Karpas-422 (cell line): ENCODE data around the gene CACFD1. TPM values are rescaled to one million over a fixed set of nuclear protein-coding genes. Genes with fewer than 3 reads are reported as not detected.

Experiments used
- DNase-seq: peaks from one replicate; pipeline ENCODE4 v3.0.0-alpha.2; 2015
- H2AFZ ChIP-seq: fragments of 200-600 bp; sonication (generic); 2 replicates; pipeline ENCODE4 v1.6.1; 2014; ENCODE audit warnings: antibody characterized with exemption, low read length, mixed read lengths
- H3K27ac ChIP-seq: fragments of 200-600 bp; sonication (generic); 2 replicates; pipeline ENCODE4 v1.5.1; 2014; ENCODE audit warnings: mild to moderate bottlenecking, low read length, moderate library complexity
- H3K27me3 ChIP-seq: fragments of 200-600 bp; sonication (generic); 2 replicates; pipeline ENCODE4 v1.6.1; 2014; ENCODE audit warnings: low read length, mixed read lengths
- H3K36me3 ChIP-seq: fragments of 200-600 bp; sonication (generic); 2 replicates; pipeline ENCODE4 v1.6.1; 2014; ENCODE audit warnings: low read length, mixed read lengths; ENCODE audit not compliant: insufficient read depth
- H3K4me1 ChIP-seq: fragments of 200-600 bp; sonication (generic); 2 replicates; pipeline ENCODE4 v1.6.1; 2014; ENCODE audit warnings: mild to moderate bottlenecking, low read length, mixed read lengths
- H3K4me2 ChIP-seq: fragments of 200-600 bp; sonication (generic); 2 replicates; pipeline ENCODE4 v1.6.1; 2014; ENCODE audit warnings: low read length, low read depth, mild to moderate bottlenecking; ENCODE audit not compliant: poor library complexity, severe bottlenecking
- H3K4me3 ChIP-seq: fragments of 200-600 bp; sonication (generic); 2 replicates; pipeline ENCODE4 v1.5.1; 2014; ENCODE audit warnings: mild to moderate bottlenecking, antibody characterized with exemption, low read length, mixed read lengths
- H3K79me2 ChIP-seq: fragments of 200-600 bp; sonication (generic); 2 replicates; pipeline ENCODE4 v1.6.1; 2014; ENCODE audit warnings: mild to moderate bottlenecking, low read length, mixed read lengths
- H3K9ac ChIP-seq: fragments of 200-600 bp; sonication (generic); 2 replicates; pipeline ENCODE4 v1.6.0; 2014; ENCODE audit warnings: low read length
- H3K9me2 ChIP-seq: fragments of 200-600 bp; sonication (generic), shearing (Covaris generic); replicated peaks from 2 replicates; pipeline ENCODE4 v1.6.0; 2014; ENCODE audit warnings: mild to moderate bottlenecking, low read length, moderate library complexity; ENCODE audit not compliant: insufficient read depth
- H3K9me3 ChIP-seq: fragments of 300-700, 200-600 bp; sonication (generic); 2 replicates; pipeline ENCODE4 v1.6.1; 2014; ENCODE audit warnings: low read length, mixed read lengths
- H4K20me1 ChIP-seq: fragments of 200-600 bp; sonication (generic); 2 replicates; pipeline ENCODE4 v1.6.1; 2014; ENCODE audit warnings: mild to moderate bottlenecking, antibody characterized with exemption, low read length, low read depth; ENCODE audit not compliant: insufficient read depth
- total RNA-seq: library from RNA; depleted of rRNA; stranded (reverse); fragments of >200 nt; shearing (Covaris generic); gene quantifications from 2 replicates; pipeline ENCODE4 v1.2.3, GENCODE V29; 2014; ENCODE audit warnings: low replicate concordance

The CACFD1 gene
- total RNA-seq, 1 experiment from 2014 or later: 4.5 TPM

DNA sequence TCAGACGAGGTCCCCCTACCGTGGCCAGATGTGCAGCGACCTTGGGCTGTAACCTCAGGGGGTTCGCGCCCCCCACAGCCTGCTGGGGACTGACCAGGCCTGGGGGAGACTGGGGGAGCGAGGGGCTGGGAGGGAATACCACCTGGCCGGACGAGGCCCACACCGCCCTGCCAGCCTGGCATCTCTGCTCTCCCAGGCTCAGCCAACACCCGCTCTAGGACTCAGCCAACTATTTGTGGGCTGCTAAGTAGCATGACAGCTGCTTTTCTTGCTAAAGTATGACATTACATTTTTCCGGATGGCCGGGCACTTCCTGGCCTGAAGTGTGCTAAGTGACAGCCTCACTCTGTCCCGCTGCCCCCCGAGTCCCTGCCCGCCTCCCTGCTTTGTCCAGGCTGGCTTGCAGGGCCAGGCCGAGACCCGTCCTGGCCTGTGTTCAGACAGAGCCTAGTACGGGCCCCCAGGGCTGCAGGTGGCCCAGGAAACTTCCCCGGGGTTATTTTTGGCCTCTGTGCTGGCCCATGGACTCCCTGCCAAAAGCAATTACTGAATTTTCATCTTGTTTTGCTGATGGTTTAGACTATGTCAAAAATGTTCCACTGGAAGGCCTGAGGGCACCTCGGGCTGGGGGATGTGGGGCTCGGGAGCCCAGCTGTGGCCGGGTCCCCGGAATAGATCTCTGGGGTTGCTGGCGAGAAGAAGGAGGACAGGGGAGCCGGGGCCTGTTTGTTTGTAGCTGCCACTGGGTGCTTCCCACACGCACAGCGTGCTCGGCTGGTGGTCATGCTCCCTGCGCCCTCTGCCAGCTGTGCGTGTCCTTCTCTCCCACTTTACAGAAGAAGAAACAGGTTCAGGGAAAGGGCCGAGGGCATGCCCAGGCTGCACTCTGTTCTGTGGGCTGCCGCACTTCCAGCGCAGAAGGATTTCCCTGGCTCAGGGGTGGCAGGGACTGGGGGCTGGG lies 32.6 kb downstream of the CACFD1 start:
- no peak for DNase-seq
- no peaks in the 10 kb centered on the region for H3K9me2 ChIP-seq
- no peaks in the 10 kb centered on the region for H4K20me1 ChIP-seq
- no peaks in the 10 kb centered on the region for H3K79me2 ChIP-seq
- H3K4me3 ChIP-seq: no peak overlapping the region
- H3K36me3 ChIP-seq: no peaks in the 10 kb centered on the region
- no peak overlapping the region for H3K27ac ChIP-seq
- no peak overlapping the region for H3K4me2 ChIP-seq
- no peaks in the 10 kb centered on the region for H3K9me3 ChIP-seq
- no peaks in the 10 kb centered on the region for H3K27me3 ChIP-seq
- no peak overlapping the region for H2AFZ ChIP-seq
- H3K9ac ChIP-seq: no peak overlapping the region
- H3K4me1 ChIP-seq: no peaks in the 10 kb centered on the region

DNA sequence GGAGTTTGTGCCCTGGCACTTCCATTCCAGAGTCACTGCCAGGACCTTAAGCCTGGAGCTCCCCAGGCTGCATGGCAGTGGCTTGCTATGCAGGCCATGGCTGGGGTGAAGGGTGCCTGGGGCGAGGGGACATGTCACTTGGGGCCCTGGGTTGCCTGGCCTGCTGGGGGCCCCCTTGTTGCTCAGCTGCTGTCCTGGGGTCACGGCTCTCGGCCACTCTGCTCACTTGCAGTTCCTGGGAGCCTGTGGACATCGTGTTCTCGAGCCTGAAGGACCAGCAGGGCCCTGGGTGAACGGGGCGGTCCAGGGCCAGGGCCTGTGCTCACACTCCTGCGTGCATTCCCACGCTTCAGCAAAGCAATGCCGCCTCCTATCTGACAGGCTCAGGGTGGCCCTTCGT lies 33.6 kb downstream of the CACFD1 start:
- no peaks in the 10 kb centered on the region for H3K9me2 ChIP-seq
- no peaks in the 10 kb centered on the region for H3K79me2 ChIP-seq
- H3K27me3 ChIP-seq: no peaks in the 10 kb centered on the region
- no peak overlapping the region for H2AFZ ChIP-seq
- no peaks in the 10 kb centered on the region for H3K36me3 ChIP-seq
- no peaks in the 10 kb centered on the region for H3K4me1 ChIP-seq
- H3K4me3 ChIP-seq: no peak overlapping the region
- DNase-seq: no peak
- no peak overlapping the region for H3K4me2 ChIP-seq
- no peaks in the 10 kb centered on the region for H3K9me3 ChIP-seq
- no peak overlapping the region for H3K9ac ChIP-seq
- no peak overlapping the region for H3K27ac ChIP-seq
- H4K20me1 ChIP-seq: no peaks in the 10 kb centered on the region

DNA sequence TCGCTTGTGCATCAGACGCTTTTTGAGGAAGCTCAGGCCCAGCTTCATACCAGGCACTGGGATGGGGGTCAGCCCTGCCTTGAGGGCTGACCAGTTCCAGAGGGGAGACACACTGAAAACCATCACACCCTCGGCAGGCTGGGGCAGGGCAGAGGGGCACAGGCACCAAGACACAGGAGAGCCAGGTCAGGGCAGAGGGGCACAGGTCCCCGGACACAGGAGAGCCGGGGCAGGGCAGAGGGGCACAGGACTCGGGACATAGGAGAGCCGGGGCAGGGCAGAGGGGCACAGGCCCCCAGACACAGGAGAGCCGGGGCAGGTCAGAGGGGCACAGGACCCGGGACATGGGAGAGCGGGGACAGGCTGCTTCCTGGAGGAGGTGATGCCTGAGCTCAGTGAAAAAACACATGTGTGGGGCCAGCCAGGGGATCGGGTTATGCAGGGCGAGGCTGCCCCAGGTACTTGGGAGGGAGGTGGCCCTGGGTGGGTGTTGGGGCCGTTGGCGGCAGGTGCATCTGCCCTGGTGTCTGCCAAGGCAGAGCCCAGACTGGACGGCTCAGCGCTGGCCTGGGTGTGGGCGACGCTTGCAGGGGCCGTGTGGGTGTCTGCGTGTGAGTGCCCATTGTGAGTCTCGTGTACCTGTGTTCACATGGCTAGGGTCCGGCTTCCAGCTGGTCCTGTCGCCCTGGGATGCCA lies 34.2 kb downstream of the CACFD1 start:
- H3K27me3 ChIP-seq: no peaks in the 10 kb centered on the region

DNA sequence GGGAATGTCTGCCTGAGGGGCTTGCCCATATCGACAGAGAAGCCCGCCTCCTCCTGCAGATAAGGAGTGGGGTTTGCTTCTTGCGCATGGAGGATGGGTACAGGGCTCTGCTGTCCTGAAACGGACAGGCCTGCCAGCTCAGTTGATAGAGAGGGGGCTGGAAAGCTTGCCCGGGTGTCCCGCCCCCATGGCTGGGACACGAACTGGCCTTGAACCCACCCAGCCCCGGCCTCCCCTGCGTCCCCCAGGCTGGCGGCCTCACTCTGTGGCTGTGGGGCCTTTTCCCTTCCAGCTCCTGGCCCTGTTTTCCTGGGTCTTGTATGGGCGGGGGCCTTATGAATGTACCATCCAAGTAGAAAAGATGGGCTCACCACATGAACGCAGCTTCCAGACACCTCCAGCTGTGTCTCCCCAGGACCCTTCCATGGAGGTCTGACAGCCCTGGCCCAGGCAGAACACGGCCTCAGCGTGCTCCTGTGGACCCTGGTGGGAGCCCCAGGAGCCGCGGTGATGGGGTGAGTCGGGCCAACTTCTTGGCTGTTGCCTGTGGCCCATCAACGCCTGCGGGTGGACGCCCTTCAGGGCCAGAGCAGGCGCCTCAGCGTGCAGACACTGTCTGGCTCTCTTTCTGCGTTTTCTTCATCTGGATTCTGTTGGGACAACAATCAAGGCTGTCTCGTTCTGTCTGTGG lies 35.0 kb downstream of the CACFD1 start:
- Histone ChIP-seq H3K27ac (no peak overlapping the region), H3K79me2 (no peaks in the 10 kb centered on the region), H3K4me2 (no peak overlapping the region), H3K9me2 (no peaks in the 10 kb centered on the region), H2AFZ (no peak overlapping the region), H4K20me1 (no peaks in the 10 kb centered on the region), H3K4me3 (no peak overlapping the region), H3K36me3 (no peaks in the 10 kb centered on the region), H3K4me1 (no peaks in the 10 kb centered on the region), H3K9ac (no peak overlapping the region), H3K27me3 (no peaks in the 10 kb centered on the region), H3K9me3 (no peaks in the 10 kb centered on the region)
- DNase-seq: no peak

More for the DNA sequence above, 34.2 kb downstream of the CACFD1 start:
- Histone ChIP-seq H2AFZ (no peak overlapping the region), H3K27ac (no peak overlapping the region), H3K4me2 (no peak overlapping the region), H3K4me3 (no peak overlapping the region), H3K4me1 (no peaks in the 10 kb centered on the region), H3K79me2 (no peaks in the 10 kb centered on the region), H3K9me2 (no peaks in the 10 kb centered on the region), H3K36me3 (no peaks in the 10 kb centered on the region), H3K9ac (no peak overlapping the region), H3K9me3 (no peaks in the 10 kb centered on the region), H4K20me1 (no peaks in the 10 kb centered on the region)
- no peak for DNase-seq

DNA sequence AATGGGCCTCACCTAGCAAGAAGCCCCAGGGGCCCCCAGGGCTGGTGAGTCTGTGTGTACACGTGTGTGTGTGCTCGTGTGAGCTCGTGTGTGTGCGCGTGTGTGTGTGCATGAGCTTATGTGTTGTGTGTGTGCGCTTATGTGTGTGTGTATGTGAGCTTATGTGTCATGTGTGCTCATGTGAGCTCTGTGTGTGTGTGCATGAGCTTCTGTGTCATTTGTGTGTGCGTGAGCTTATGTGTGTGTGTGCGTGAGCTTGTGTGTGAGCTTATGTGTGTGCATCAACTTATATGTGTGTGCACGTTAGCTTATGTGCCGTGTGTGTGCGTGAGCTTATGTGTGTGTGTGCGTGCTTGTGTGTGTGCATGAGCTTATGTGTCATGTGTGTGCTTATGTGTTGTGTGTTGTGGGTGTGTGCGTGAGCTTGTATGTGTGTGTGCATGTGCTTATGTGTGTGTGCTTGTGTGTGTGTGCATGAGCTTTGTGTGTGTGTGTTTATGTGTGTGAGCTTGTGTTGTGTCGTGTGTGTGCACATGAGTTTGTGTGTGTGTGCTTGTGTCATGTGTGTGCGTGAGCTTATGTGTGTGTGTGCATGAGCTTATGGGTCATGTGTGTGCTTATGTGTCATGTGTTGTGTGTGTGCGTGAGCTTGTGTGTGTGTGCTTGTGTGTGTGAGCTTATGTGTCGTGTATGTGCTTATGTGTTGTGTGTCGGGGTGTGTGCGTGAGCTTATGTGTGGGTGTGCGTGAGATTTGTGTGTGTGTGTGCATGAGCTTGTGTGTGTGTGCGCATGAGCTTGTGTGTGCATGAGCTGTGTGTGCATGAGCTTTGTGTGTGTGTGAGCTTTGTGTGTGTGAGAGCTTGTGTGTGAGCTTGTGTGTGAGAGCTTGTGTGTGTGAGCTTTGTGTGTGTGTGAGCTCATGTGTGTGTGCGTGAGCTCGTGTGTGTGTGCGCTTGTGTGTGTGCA lies 35.8 kb downstream of the CACFD1 start:
- Histone ChIP-seq H3K9me2 (no peaks in the 10 kb centered on the region), H3K4me1 (no peaks in the 10 kb centered on the region), H3K27ac (no peak overlapping the region), H3K79me2 (no peaks in the 10 kb centered on the region), H3K4me3 (no peak overlapping the region), H3K9ac (no peak overlapping the region), H3K4me2 (no peak overlapping the region), H3K27me3 (no peaks in the 10 kb centered on the region), H2AFZ (no peak overlapping the region), H3K9me3 (no peaks in the 10 kb centered on the region), H4K20me1 (no peaks in the 10 kb centered on the region), H3K36me3 (no peaks in the 10 kb centered on the region)
- no peak for DNase-seq

DNA sequence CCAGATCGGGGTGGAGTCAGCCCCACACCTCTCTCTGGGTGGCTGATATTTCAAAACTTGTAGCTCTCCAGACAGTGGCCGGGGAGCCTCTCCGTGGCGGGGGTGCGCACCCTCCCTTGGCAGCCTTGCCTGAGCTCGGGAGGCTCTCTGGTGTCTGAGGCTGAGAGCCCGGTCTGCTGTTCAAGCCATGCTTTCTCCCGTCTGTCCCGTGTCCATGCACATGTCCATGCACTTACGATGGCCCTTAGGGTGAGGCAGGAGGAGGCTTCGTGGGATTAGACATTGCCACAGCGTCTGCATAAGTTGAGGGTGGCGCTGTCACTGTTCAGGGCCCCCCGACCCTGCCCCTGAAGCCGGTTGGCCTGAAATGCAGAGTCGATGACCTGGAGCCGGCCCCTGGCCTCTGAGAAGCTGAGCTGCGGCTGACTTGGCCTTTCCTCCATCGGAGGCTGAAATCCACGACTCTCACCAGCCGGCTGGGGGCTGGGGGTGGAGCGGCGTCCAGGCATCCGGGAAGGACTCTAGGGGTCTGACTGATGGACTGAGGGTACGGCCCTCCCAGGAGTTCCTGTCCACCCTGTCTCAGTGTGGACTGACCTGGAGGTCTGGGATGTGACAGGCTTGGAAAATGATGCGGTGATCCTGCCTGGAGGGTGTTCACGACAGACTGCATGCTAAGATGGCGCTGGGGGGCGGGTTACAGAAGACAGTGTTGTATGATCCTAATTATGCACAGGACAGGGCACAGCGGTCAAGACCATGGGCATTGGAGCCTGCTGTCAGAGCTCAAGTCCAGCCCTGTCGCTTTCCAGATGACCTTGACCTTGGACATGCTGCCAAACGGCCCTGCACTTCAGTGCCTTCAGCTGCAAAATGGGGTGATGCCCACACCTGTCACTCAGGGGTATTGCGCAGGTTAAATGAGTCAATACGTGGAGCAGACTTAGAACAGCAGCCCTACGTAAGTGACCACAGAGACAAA lies 37.4 kb downstream of the CACFD1 start:
- Histone ChIP-seq H3K4me3 (no peak overlapping the region), H2AFZ (no peak overlapping the region), H3K27ac (no peak overlapping the region), H3K4me1 (no peaks in the 10 kb centered on the region), H3K9me2 (no peaks in the 10 kb centered on the region), H3K9ac (no peak overlapping the region), H3K27me3 (no peaks in the 10 kb centered on the region), H3K36me3 (no peaks in the 10 kb centered on the region), H3K9me3 (0 out of 2 replicates have a peak, but pooled peaks cover 4% of the 10 kb centered on the region), H3K4me2 (no peak overlapping the region), H4K20me1 (no peaks in the 10 kb centered on the region), H3K79me2 (no peaks in the 10 kb centered on the region)
- no peak for DNase-seq
